Measurements from ENCODE around the gene TIMP2. TPM values are rescaled to one million over a fixed set of nuclear protein-coding genes. Genes with fewer than 3 reads are reported as not detected.

The TIMP2 gene
- total and polyA plus RNA-seq, 2 of the 13 experiments (the other 11 are each of a cell fraction or from before 2014, with no cell fraction given): 3.8 to 8.5 TPM

DNA sequence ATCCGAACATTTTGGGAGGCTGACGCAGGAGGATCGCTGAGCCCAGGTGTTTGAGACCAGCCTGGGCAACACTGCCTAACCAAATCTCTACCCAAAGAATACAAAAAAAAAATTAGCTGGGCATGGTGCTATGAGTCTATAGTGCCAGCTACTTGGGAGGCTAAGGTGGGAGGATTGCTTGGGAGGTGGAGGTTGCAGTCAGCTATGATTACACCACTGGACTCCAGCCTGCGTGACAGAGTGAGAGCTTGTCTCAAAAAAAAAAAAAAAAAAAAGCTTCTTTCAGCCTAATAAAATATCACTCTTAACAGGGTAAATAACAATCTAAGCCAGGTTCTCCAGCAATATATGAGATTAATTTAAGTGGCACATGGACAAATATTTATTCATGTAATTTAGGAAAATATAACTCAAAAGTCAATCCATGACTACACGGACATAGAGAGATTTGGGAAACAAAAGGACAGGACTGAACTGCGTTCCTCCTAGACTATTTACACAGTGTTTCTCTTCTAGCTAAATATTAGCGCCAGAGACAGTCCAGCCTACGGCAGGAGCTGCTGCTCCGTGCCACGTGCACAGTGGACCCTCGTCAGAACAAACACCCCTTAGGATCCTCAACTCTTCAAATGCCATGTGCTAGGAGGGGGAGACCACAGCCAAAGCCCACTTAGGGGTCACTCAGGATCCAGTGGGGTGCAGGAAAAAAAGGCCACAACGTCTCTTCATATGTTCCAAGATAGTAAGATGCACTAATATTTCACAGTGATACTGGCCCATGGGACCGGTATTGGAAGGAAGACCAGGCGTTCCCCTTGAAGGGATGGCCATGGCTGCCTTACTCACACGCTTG lies 93.3 kb downstream of the TIMP2 start (continued):
- TF ChIP-seq ZMYM3 (CRISPR knock-in tag; IDR thresholded peaks at IDR 0.05) (peak; percentile 19; the same call in 1 of the 2 replicates), ZNF615 (CRISPR knock-in tag; IDR thresholded peaks at IDR 0.05; ENCODE audit: borderline replicate concordance) (no peak), ZNF205 (CRISPR knock-in tag; IDR thresholded peaks at IDR 0.05) (peak; percentile 85; the same call in 1 of the 2 replicates), ZGPAT (CRISPR knock-in tag; IDR thresholded peaks at IDR 0.05) (peak; percentile 66; the same call in 1 of the 2 replicates), KDM2A (CRISPR knock-in tag; IDR thresholded peaks at IDR 0.05; ENCODE audit: borderline replicate concordance, low read depth) (peak; percentile 63; the same call in 1 of the 2 replicates), TSC22D2 (CRISPR knock-in tag; IDR thresholded peaks at IDR 0.05; ENCODE audit: borderline replicate concordance) (peak; percentile 78), SMARCE1 (IDR thresholded peaks at IDR 0.05; ENCODE audit: borderline replicate concordance) (no peak), RFXANK (CRISPR knock-in tag; IDR thresholded peaks at IDR 0.05) (no peak), MIER2 (CRISPR knock-in tag; IDR thresholded peaks at IDR 0.05) (no peak), WIZ (CRISPR knock-in tag; IDR thresholded peaks at IDR 0.05) (0 out of 2 replicates have a peak, but pooled peaks have one; percentile 15), BHLHE40 (IDR thresholded peaks at IDR 0.05; ENCODE audit: low read length) (peak; percentile 68), ZNF614 (CRISPR knock-in tag; IDR thresholded peaks at IDR 0.05; ENCODE audit: borderline replicate concordance) (0 out of 2 replicates have a peak, but pooled peaks have one; percentile 16), ZFX (CRISPR knock-in tag; IDR thresholded peaks at IDR 0.05; ENCODE audit: low read depth) (peak; percentile 53; the same call in 1 of the 2 replicates), ZNF12 (CRISPR knock-in tag; IDR thresholded peaks at IDR 0.05) (0 out of 2 replicates have a peak, but pooled peaks have one; percentile 21), CEBPG (CRISPR knock-in tag; IDR thresholded peaks at IDR 0.05) (0 out of 2 replicates have a peak, but pooled peaks have one; percentile 29), ZNF407 (CRISPR knock-in tag; IDR thresholded peaks at IDR 0.05; ENCODE audit: not compliant biosample characterization) (peak; percentile 52)
- TF ChIP-seq, protein P1, sequence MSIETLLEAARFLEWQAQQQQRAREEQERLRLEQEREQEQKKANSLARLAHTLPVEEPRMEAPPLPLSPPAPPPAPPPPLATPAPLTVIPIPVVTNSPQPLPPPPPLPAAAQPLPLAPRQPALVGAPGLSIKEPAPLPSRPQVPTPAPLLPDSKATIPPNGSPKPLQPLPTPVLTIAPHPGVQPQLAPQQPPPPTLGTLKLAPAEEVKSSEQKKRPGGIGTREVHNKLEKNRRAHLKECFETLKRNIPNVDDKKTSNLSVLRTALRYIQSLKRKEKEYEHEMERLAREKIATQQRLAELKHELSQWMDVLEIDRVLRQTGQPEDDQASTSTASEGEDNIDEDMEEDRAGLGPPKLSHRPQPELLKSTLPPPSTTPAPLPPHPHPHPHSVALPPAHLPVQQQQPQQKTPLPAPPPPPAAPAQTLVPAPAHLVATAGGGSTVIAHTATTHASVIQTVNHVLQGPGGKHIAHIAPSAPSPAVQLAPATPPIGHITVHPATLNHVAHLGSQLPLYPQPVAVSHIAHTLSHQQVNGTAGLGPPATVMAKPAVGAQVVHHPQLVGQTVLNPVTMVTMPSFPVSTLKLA (IDR thresholded peaks at IDR 0.05): peak; percentile 88
